ENCODE data around the gene UFM1. TPM values are rescaled to one million over a fixed set of nuclear protein-coding genes. Genes with fewer than 3 reads are reported as not detected.

The UFM1 gene
- total and polyA plus RNA-seq, 2 donors (not counting 3 experiments of a cell fraction or from before 2014, with no cell fraction given) = 16.8 to 51.5 TPM

- dilution Hi-C loops (cut with MboI; ENCODE audit: extremely low pct_ligation_motif_present, low sequenced_read_pairs) (no loop called here), intact Hi-C loops (cut with micrococcal nuclease) (no loop called here)
- H3K9me1 ChIP-seq (replicated peaks; ENCODE audit: control insufficient read depth, extremely low read depth, insufficient read depth, low read length) = no peaks in the 10 kb centered on the region
- no peaks in the 10 kb centered on the region for H4K20me1 ChIP-seq (replicated peaks; ENCODE audit: control insufficient read depth, extremely low read depth, insufficient read depth, low read length)
- H3K9me3 ChIP-seq (replicated peaks; ENCODE audit: control insufficient read depth, insufficient read depth, low read length) = no peaks in the 10 kb centered on the region
- H3K9ac ChIP-seq (replicated peaks; ENCODE audit: extremely low read depth, insufficient read depth, low read length) = no peak overlapping the region
- ChIA-PET POLR2A (no interaction called here), CTCF (no interaction called here)
- BruUV-seq (replicated peaks) = no TSS peak
- TF ChIP-seq EZH2 (IDR thresholded peaks at IDR 0.05; ENCODE audit: borderline replicate concordance, low read depth, low read length, severe bottlenecking) (no peak), JUN (IDR thresholded peaks at IDR 0.05; ENCODE audit: borderline replicate concordance, insufficient read depth, insufficient read length, low read depth) (no peak), FOS (IDR thresholded peaks at IDR 0.05; ENCODE audit: borderline replicate concordance, insufficient read depth, low read length) (no peak), POLR2A (IDR thresholded peaks at IDR 0.05; ENCODE audit: low read depth, low read length) (no peak), MAX (IDR thresholded peaks at IDR 0.05; ENCODE audit: insufficient read depth, insufficient read length) (no peak), MYC (IDR thresholded peaks at IDR 0.05; ENCODE audit: low read depth, low read length) (no peak), POLR2AphosphoS5 (IDR thresholded peaks at IDR 0.05; ENCODE audit: insufficient read depth, low read depth, low read length) (no peak), CTCF (IDR thresholded peaks at IDR 0.05; ENCODE audit: extremely low read depth in 1 of 2, insufficient read depth in 1 of 2, low read depth in 1 of 2, low read length in 2 of 2) (no peak), GATA2 (IDR thresholded peaks at IDR 0.05; ENCODE audit: insufficient read depth, insufficient read length, low read depth, low read length) (no peak)
- no peak overlapping the region for H3K4me3 ChIP-seq (replicated peaks in 1 of 3; ENCODE audit: insufficient read depth in 1 of 3, low read depth in 1 of 3, low read length in 3 of 3)
- H3K27me3 ChIP-seq (ENCODE audit: control insufficient read depth in 2 of 2, insufficient read depth in 2 of 2, low read length in 2 of 2) = peaks cover 0 to 5% of the 10 kb centered on the region in 2 experiments
- H3K27ac ChIP-seq (ENCODE audit: insufficient read depth, low read depth, low read length) = no peak overlapping the region
- no peaks in the 10 kb centered on the region for H3K36me3 ChIP-seq (ENCODE audit: control insufficient read depth in 2 of 2, extremely low read depth in 1 of 2, insufficient read depth in 2 of 2, low read length in 2 of 2)
- H3K79me2 ChIP-seq (ENCODE audit: control insufficient read depth, insufficient read depth, low read length) = no peaks in the 10 kb centered on the region
- H3K4me2 ChIP-seq (ENCODE audit: insufficient read depth, low read length) = no peak overlapping the region
- no peak overlapping the region for H2AFZ ChIP-seq (ENCODE audit: low read depth, low read length)
- FAIRE-seq (no peak), DNase-seq (ENCODE audit: low read depth, low spot score) (no peak)
- no peaks in the 10 kb centered on the region for H3K4me1 ChIP-seq (ENCODE audit: control insufficient read depth, extremely low read depth, insufficient read depth, low read length)
These were observed 51.6 kb downstream of the UFM1 start for GRCh38 chr13:38401276-38401675.

Data from endothelial cell of umbilical vein (primary cell).